Adrenal gland (tissue), 12 donors: ENCODE data around the gene WNK4. TPM values are rescaled to one million over a fixed set of nuclear protein-coding genes. Genes with fewer than 3 reads are reported as not detected.

Experiments
- DNase-seq, 7 donors: peaks; one replicate each; pipeline ENCODE4 v3.0.0-alpha.2; 2019 to 2020
- H3K27ac ChIP-seq, 5 donors: fragments of 200-600 bp; sonication (generic) in 4 of 5; 1 replicate in 3 of 5; 2 replicates in 2 of 5; pipeline versions ENCODE4 v1.5.1 to v1.8.0; 2016 to 2020; ENCODE audit warnings: mild to moderate bottlenecking in 1 of 5
- H3K27me3 ChIP-seq: fragments of 200-600 bp; 2 replicates; pipeline ENCODE4 v1.8.0; 2021
- H3K36me3 ChIP-seq, 2 donors: fragments of 200-600 bp; replicated peaks in 1 of 2; 1 replicate in 1 of 2; 2 replicates in 1 of 2; pipeline versions ENCODE4 v1.5.1 to v1.8.0; 2018 to 2022
- H3K4me1 ChIP-seq, 2 donors: fragments of 200-600 bp; replicated peaks in 1 of 2; 1 replicate in 1 of 2; 2 replicates in 1 of 2; pipeline versions ENCODE4 v1.5.1 to v1.8.0; 2018 to 2021
- H3K4me3 ChIP-seq, 4 donors: fragments of 200-600 bp; sonication (generic) in 3 of 4; one replicate each; pipeline ENCODE4 v1.5.1; 2016 to 2018
- H3K9me3 ChIP-seq, 3 donors: fragments of 200-600 bp; sonication (generic) in 1 of 3; replicated peaks in 1 of 3; 1 replicate in 2 of 3; 2 replicates in 1 of 3; pipeline versions ENCODE4 v1.5.1 to v1.8.0; 2016 to 2021
- CTCF ChIP-seq, 6 experiments: fragments of 450-650 bp in 4 of 6; fragments of 200-600 bp in 2 of 6; sonication (generic) in 1 of 6; IDR thresholded peaks; 1 replicate in 5 of 6; 2 replicates in 1 of 6; pipeline versions ENCODE4 v1.5.1 to v1.8.0; 2016 to 2021; ENCODE audit warnings: antibody characterized with exemption in 6 of 6, mild to moderate bottlenecking in 2 of 6, moderate library complexity in 1 of 6
- POLR2A ChIP-seq, 2 donors: fragments of 450-650 bp; IDR thresholded peaks; one replicate each; pipeline ENCODE4 v1.6.1; 2017; ENCODE audit warnings: antibody characterized with exemption in 2 of 2, mild to moderate bottlenecking in 2 of 2, moderate library complexity in 1 of 2
- WGBS, 4 donors: extraction: QIAGEN DNeasy Blood & Tissue Kit in 2 of 4; methylation state at CpG; one replicate each; pipeline versions ENCODE4 v1.1.5 to v1.1.7; 2013 to 2017; 5-methylcytosine and 5-hydroxymethylcytosine counted together
- intact Hi-C, 2 donors: fragments of 100-400 bp; cut with DNase I; formaldehyde crosslinking; loops; one replicate each; pipeline versions ENCODE4 v1.14.1 to v1.15.0; 2022 to 2023
- polyA plus RNA-seq, 3 donors: library from polyadenylated mRNA; stranded (reverse); fragments of 200-250 nt in 2 of 3; fragments of 350-450 nt in 1 of 3; fragmentation: Illumina TruSeq in 1 of 3; extraction: RNeasy Lipid Tissue Mini Kit (QIAGEN cat#74804) in 1 of 3; gene quantifications; one replicate each; pipeline ENCODE4 v1.2.3, GENCODE V29; 2013 to 2014
- total RNA-seq, 9 donors: library from RNA; depleted of rRNA in 4 of 9; stranded (reverse); fragments of >200 nt in 4 of 9; fragments of 120-200 nt in 1 of 9; fragmentation: NEBNext Ultra II Directional in 1 of 9; extraction: Animal tissue kit (Norgen Biotek cat#: 25700) in 1 of 9; gene quantifications; one replicate each; pipeline versions ENCODE4 v1.1.0 to v1.2.4, GENCODE V29; 2013 to 2023
- donor health status: healthy with polysubstance abuse.
- donor health status: Bipolar disorder and iron deficiency.
- donor health status: DM: yes; HTN: yes; CAD: no.
- donor health status: DM: no; HTN: no; CAD: no.
- donor health status: DM: no; HTN: no; CAD: no.
- donor health status: DM: yes; HTN: yes; CAD: no.

The WNK4 gene
- total and polyA plus RNA-seq, 12 donors: 0.05 to 0.46 (median 0.18) TPM; not detected in 5

- TF ChIP-seq CTCF (IDR thresholded peaks at IDR 0.05) (no peak), POLR2A (IDR thresholded peaks at IDR 0.05) (no peak)
- intact Hi-C loops: no loop called here
- DNase-seq: no peak
- Histone ChIP-seq H3K27ac (no peak overlapping the region), H3K9me3 (no peaks in the 10 kb centered on the region), H3K36me3 (peaks cover 0 to 10% of the 10 kb centered on the region in 2 donors), H3K4me3 (no peak overlapping the region), H3K27me3 (peaks cover 59% of the 10 kb centered on the region), H3K4me1 (peaks cover 0 to 16% of the 10 kb centered on the region in 2 donors)
- WGBS, 4 donors: 2 to 30% (median 16%) methylated on average over 10 to 22 of the region's 22 CpGs
These were observed 3.4 kb downstream of the WNK4 start for GRCh38 chr17:42783791-42784138.

GRCh38 chr17:42784409-42784808, 4.0 kb downstream of the WNK4 start:
- Histone ChIP-seq H3K4me1 (peaks cover 0 to 16% of the 10 kb centered on the region in 2 donors), H3K9me3 (no peaks in the 10 kb centered on the region), H3K27ac (no peak overlapping the region), H3K36me3 (peaks cover 0 to 4% of the 10 kb centered on the region in 2 donors), H3K4me3 (no peak overlapping the region), H3K27me3 (peaks cover 59% of the 10 kb centered on the region)
- intact Hi-C loops: no loop called here
- TF ChIP-seq POLR2A (IDR thresholded peaks at IDR 0.05) (no peak), CTCF (IDR thresholded peaks at IDR 0.05) (no peak)
- WGBS, 4 donors: 9 to 20% (median 16%) methylated on average over 23 to 25 of the region's 25 CpGs
- DNase-seq: no peak

GRCh38 chr17:42784811-42785592, 4.6 kb downstream of the WNK4 start:
- no peaks in the 10 kb centered on the region for H3K36me3 ChIP-seq
- H3K4me3 ChIP-seq: no peak overlapping the region
- H3K27me3 ChIP-seq: peaks cover 59% of the 10 kb centered on the region
- TF ChIP-seq POLR2A (IDR thresholded peaks at IDR 0.05): no peak
- TF ChIP-seq CTCF (IDR thresholded peaks at IDR 0.05): no peak
- H3K27ac ChIP-seq: no peak overlapping the region
- 14 to 27% (median 18%) methylated on average over 23 to 52 of the region's 52 CpGs for WGBS, 4 donors
- no peaks in the 10 kb centered on the region for H3K9me3 ChIP-seq
- no peak for DNase-seq
- H3K4me1 ChIP-seq: peaks cover 0 to 15% of the 10 kb centered on the region in 2 donors
- intact Hi-C loops: no loop called here

DNA sequence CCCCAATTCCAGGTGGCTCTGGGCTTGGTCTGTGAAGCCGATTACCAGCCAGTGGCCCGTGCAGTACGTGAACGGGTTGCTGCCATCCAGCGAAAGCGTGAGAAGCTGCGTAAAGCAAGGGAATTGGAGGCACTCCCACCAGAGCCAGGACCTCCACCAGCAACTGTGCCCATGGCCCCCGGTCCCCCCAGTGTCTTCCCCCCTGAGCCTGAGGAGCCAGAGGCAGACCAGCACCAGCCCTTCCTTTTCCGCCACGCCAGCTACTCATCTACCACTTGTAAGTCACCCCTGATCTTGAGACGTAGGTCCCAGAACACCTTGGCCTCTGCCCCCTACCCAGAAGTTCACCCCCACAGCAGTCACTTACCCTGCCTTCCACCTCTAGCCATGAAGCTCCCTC, 6.9 kb downstream of the WNK4 start:
- no peaks in the 10 kb centered on the region for H3K36me3 ChIP-seq
- no peak for DNase-seq
- intact Hi-C loops: no loop called here
- no peak for TF ChIP-seq POLR2A (IDR thresholded peaks at IDR 0.05)
- H3K27ac ChIP-seq: no peak overlapping the region
- peaks cover 40% of the 10 kb centered on the region for H3K27me3 ChIP-seq
- no peaks in the 10 kb centered on the region for H3K9me3 ChIP-seq
- WGBS, 4 donors: 66 to 90% (median 82%) methylated on average over 8 to 11 of the region's 11 CpGs
- H3K4me1 ChIP-seq: peaks cover 0 to 5% of the 10 kb centered on the region in 2 donors
- H3K4me3 ChIP-seq: no peak overlapping the region

DNA sequence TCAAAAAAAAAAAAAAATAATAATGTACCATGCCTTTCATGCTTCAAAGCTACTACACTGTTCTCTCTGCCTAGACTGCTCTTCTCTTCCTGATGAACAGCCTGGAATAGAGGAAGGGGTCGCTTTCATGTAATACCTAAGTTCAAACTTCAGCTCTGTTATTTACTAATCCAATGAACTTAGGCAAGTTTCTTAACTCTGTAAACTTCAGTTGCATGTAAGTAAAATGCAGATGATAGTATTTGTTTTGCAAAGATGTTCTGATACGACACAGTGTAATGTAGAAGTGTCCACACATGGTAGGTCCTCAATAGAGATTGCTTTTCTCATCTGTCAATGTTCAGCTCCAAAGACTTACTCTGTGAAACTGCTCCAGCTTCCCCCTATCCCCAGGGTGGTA, 11.5 kb downstream of the WNK4 start:
- no peak overlapping the region for H3K27ac ChIP-seq
- TF ChIP-seq CTCF (IDR thresholded peaks at IDR 0.05): no peak
- no peak for TF ChIP-seq POLR2A (IDR thresholded peaks at IDR 0.05)

More for the DNA sequence above, 11.5 kb downstream of the WNK4 start:
- Histone ChIP-seq H3K36me3 (no peaks in the 10 kb centered on the region), H3K4me3 (no peak overlapping the region), H3K4me1 (peaks cover 0 to 2% of the 10 kb centered on the region in 2 donors), H3K27me3 (peaks cover 2% of the 10 kb centered on the region), H3K9me3 (no peaks in the 10 kb centered on the region)
- 72 to 77% (median 74%) methylated on average over 2 of the region's 2 CpGs for WGBS, 4 donors
- DNase-seq: no peak
- intact Hi-C loops: no loop called here
